ENCODE results near the gene CACYBP. TPM values are rescaled to one million over a fixed set of nuclear protein-coding genes. Genes with fewer than 3 reads are reported as not detected.
"Not testable (repeated sequence)": the region's sequence is repeated elsewhere in the genome, so short reads cannot be mapped to it uniquely, and the experiment has no call there.

The CACYBP gene
- total RNA-seq, 1 experiment from 2014 or later: 183 TPM

DNA sequence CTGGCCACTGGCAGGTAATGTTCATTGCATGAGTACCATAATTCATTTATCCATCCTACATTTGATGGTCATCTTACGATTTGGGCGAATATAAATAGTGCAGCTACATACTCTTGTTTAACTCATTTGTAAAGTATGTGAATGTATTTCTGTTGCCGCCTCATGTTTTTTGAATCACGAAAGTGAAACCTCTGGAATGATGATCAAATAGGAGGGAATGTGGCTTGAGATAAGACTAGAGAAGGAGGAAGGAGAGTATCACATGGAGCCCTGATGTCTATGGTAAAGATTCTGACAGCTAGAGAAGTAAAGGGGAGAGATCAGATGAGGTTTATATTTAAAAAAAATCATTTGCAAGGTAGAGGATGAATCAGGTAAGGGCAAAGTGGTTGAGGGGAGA is 15.5 kb downstream of the CACYBP start:
- H3K27me3 ChIP-seq (replicated peaks; ENCODE audit: control insufficient read depth, insufficient read depth, low read length): no peaks in the 10 kb centered on the region
- DNase-seq: no peak
- Mint-ChIP-seq H3K36me3 (ENCODE audit: insufficient read depth, unreplicated experiment) (peaks cover 66% of the 10 kb centered on the region), H3K9me3 (ENCODE audit: unreplicated experiment) (no peaks in the 10 kb centered on the region), H3K27me3 (ENCODE audit: insufficient read depth, unreplicated experiment) (no peaks in the 10 kb centered on the region), H3K4me1 (ENCODE audit: low read depth, unreplicated experiment) (peaks cover 7% of the 10 kb centered on the region), H3K27ac (ENCODE audit: unreplicated experiment) (no peak overlapping the region), H3K4me3 (ENCODE audit: unreplicated experiment) (no peak overlapping the region)
- TF ChIP-seq, protein P1, sequence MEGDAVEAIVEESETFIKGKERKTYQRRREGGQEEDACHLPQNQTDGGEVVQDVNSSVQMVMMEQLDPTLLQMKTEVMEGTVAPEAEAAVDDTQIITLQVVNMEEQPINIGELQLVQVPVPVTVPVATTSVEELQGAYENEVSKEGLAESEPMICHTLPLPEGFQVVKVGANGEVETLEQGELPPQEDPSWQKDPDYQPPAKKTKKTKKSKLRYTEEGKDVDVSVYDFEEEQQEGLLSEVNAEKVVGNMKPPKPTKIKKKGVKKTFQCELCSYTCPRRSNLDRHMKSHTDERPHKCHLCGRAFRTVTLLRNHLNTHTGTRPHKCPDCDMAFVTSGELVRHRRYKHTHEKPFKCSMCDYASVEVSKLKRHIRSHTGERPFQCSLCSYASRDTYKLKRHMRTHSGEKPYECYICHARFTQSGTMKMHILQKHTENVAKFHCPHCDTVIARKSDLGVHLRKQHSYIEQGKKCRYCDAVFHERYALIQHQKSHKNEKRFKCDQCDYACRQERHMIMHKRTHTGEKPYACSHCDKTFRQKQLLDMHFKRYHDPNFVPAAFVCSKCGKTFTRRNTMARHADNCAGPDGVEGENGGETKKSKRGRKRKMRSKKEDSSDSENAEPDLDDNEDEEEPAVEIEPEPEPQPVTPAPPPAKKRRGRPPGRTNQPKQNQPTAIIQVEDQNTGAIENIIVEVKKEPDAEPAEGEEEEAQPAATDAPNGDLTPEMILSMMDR (IDR thresholded peaks at IDR 0.05; ENCODE audit: insufficient read depth in 1 of 2, low read depth in 1 of 2, low read length in 1 of 2, severe bottlenecking in 1 of 2, unreplicated experiment in 1 of 2): no peak
- intact Hi-C loops (cut with micrococcal nuclease; ENCODE audit: unreplicated experiment): no loop called here
- ChIA-PET POLR2A (no interaction called here), CTCF (no interaction called here)
- BruUV-seq (replicated peaks): no TSS peak
- peaks cover 5% of the 10 kb centered on the region; the same call in 1 of the 2 replicates for H3K4me1 ChIP-seq
- no peaks in the 10 kb centered on the region for H3K9me3 ChIP-seq
- H3K4me3 ChIP-seq (ENCODE audit: low read depth, low read length): no peak overlapping the region
- H3K36me3 ChIP-seq (ENCODE audit: control insufficient read depth, insufficient read depth, low read length): peaks cover 4% of the 10 kb centered on the region

DNA sequence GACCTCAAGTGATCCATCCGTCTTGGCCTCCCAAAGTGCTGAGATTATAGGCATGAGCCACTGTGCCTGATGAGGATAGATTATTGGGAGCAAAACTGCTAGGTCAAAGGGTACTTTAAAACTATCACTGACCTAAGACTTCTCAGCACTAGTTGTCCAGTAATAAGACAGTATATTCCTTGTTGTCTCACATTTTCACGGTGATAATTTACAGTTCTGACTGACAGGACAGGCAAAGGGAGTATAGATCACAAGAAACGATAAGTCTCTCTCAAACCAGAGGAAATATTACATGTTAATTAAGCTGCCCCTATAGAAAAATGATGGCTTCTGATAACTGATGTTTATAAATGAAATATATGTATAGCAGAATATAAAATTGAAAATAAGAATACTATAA is 19.8 kb downstream of the CACYBP start:
- CTCF ChIA-PET: no interaction called here
- no peaks in the 10 kb centered on the region for H3K27me3 Mint-ChIP-seq (ENCODE audit: insufficient read depth, unreplicated experiment)
- TF ChIP-seq, protein P1 (IDR thresholded peaks at IDR 0.05; ENCODE audit: insufficient read depth in 1 of 2, low read depth in 1 of 2, low read length in 1 of 2, severe bottlenecking in 1 of 2, unreplicated experiment in 1 of 2): no peak
- intact Hi-C loops (cut with micrococcal nuclease; ENCODE audit: unreplicated experiment): no loop called here
- POLR2A ChIA-PET: no interaction called here
- DNase-seq: no peak
- peaks cover 42% of the 10 kb centered on the region for H3K36me3 Mint-ChIP-seq (ENCODE audit: insufficient read depth, unreplicated experiment)
- Histone ChIP-seq H3K4me3 (ENCODE audit: low read depth, low read length) (no peak overlapping the region), H3K36me3 (ENCODE audit: control insufficient read depth, insufficient read depth, low read length) (peaks cover 1% of the 10 kb centered on the region), H3K4me1 (peaks cover 5% of the 10 kb centered on the region; the same call in 1 of the 2 replicates), H3K9me3 (no peaks in the 10 kb centered on the region), H3K27me3 (replicated peaks; ENCODE audit: control insufficient read depth, insufficient read depth, low read length) (no peaks in the 10 kb centered on the region)
- H3K9me3 Mint-ChIP-seq (ENCODE audit: unreplicated experiment): no peaks in the 10 kb centered on the region
- H3K4me3 Mint-ChIP-seq (ENCODE audit: unreplicated experiment): no peak overlapping the region
- peaks cover 24% of the 10 kb centered on the region for H3K4me1 Mint-ChIP-seq (ENCODE audit: low read depth, unreplicated experiment)
- no peak overlapping the region for H3K27ac Mint-ChIP-seq (ENCODE audit: unreplicated experiment)
- BruUV-seq (replicated peaks): no TSS peak

DNA sequence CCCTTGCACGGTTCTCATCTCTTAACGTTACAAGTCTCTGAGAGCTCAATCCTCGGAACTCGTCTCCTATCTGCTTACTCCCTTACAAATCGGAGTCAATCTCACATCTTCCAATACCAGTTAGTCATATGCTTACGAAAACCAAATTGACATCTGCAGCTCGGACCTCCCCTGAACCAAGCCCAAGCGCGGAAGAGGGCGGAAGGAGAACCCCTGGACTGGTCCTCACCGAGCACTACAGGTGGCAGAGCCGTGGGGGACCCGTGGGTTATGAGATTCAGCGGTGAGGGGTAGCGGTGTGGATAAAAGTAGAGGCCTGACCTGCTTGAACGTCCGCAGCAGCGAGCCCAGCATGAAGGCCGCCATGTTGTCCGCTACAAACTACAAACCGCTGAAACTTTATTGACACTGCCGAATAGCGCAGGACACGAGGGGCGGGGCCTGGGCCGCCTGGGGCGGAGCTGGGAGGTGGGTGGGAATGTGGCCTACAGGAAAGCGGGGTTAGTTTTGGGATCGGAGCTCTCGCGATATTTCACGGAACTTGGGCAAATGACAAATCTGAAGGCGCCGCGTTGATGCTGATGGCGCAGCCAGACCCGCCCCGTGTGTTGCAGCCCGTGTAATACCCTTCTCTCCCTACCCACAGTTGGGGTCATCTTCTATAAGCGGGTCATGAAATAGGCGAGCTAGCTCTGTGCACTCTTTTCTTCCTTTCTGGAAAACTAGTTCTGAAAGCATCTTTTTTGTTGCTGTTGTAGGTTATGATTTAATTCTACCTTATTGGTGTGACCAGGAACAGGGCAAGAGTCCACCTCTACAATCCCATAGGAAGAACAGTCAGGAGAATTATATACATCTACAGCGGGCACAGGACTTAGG is 23.5 kb downstream of the CACYBP start, which contains the start of gene MRPS14:
Gene MRPS14 (minus strand): TSS at position 383 of the 879 bp plus-strand sequence. CDS start 17 bp downstream, at position 366.
- no TSS peak for BruUV-seq (replicated peaks)
- intact Hi-C loops (cut with micrococcal nuclease; ENCODE audit: unreplicated experiment): loop anchor here (1.0 kb wide), 1 partner anchor 24 kb away; the partner anchor contains the start of gene CACYBP
- H3K27ac Mint-ChIP-seq (ENCODE audit: unreplicated experiment): peak within 1 kb of the TSS; percentile 75
- Histone ChIP-seq H3K27me3 (replicated peaks; ENCODE audit: control insufficient read depth, insufficient read depth, low read length) (no peaks in the 10 kb centered on the region), H3K36me3 (ENCODE audit: control insufficient read depth, insufficient read depth, low read length) (peaks cover 1% of the 10 kb centered on the region; the same call in 1 of the 2 replicates), H3K9me3 (no peaks in the 10 kb centered on the region), H3K4me3 (ENCODE audit: low read depth, low read length) (peak within 1 kb of the TSS; percentile 66), H3K4me1 (no peaks in the 10 kb centered on the region)
- H3K4me1 Mint-ChIP-seq (ENCODE audit: low read depth, unreplicated experiment): peaks cover 18% of the 10 kb centered on the region
- ChIA-PET CTCF (interaction anchor here (0.6 to 2.4 kb wide), 5 partner anchors 10 to 129 kb away, joined by 3 to 15 read pairs (median 5); no protein-coding TSS in a partner anchor), POLR2A (interaction anchor here (0.5 to 2.0 kb wide), 6 partner anchors 11 to 276 kb away, joined by 3 to 37 read pairs (median 5); partner anchors contain the start of gene CACYBP)
- H3K4me3 Mint-ChIP-seq (ENCODE audit: unreplicated experiment): peak within 1 kb of the TSS; percentile 88
- peaks cover 12% of the 10 kb centered on the region for H3K36me3 Mint-ChIP-seq (ENCODE audit: insufficient read depth, unreplicated experiment)
- TF ChIP-seq, protein P1 (IDR thresholded peaks at IDR 0.05; ENCODE audit: insufficient read depth in 1 of 2, low read depth in 1 of 2, low read length in 1 of 2, severe bottlenecking in 1 of 2, unreplicated experiment in 1 of 2): no peak
- no peaks in the 10 kb centered on the region for H3K9me3 Mint-ChIP-seq (ENCODE audit: unreplicated experiment)
- DNase-seq: peak; percentile 98 to 99
- no peaks in the 10 kb centered on the region for H3K27me3 Mint-ChIP-seq (ENCODE audit: insufficient read depth, unreplicated experiment)

DNA sequence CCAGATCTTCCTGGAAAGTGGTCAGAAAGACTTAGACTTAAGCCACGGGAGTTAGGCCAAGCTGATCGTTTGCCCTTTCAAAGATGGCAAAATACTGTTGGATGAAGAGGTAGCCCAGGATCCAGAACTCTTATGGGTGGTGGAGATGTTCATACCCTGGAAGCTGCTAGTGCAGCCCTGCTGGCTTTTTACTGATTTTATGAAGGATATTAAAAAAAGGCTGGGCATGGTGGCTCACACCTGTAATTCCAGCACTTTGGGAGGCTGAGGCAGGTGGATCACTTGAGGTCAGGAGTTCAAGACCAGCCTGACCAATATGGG is 24.1 kb downstream of the CACYBP start:
- peak overlapping the region; percentile 66 for H3K4me3 ChIP-seq (ENCODE audit: low read depth, low read length)
- H3K9me3 Mint-ChIP-seq (ENCODE audit: unreplicated experiment); DNase-seq; H3K9me3 ChIP-seq; H3K4me1 ChIP-seq; H3K36me3 ChIP-seq (ENCODE audit: control insufficient read depth, insufficient read depth, low read length); H3K36me3 Mint-ChIP-seq (ENCODE audit: insufficient read depth, unreplicated experiment); H3K27me3 ChIP-seq (replicated peaks; ENCODE audit: control insufficient read depth, insufficient read depth, low read length); H3K27me3 Mint-ChIP-seq (ENCODE audit: insufficient read depth, unreplicated experiment): not testable (repeated sequence)
- ChIA-PET CTCF (interaction anchor here (0.9 to 2.4 kb wide), 2 partner anchors 23 to 101 kb away, joined by 6 to 15 read pairs; no protein-coding TSS in a partner anchor), POLR2A (interaction anchor here (0.6 to 2.0 kb wide), 5 partner anchors 11 to 101 kb away, joined by 3 to 37 read pairs (median 6); partner anchors contain the start of gene CACYBP)
- Mint-ChIP-seq H3K27ac (ENCODE audit: unreplicated experiment) (peak overlapping the region; percentile 75), H3K4me1 (ENCODE audit: low read depth, unreplicated experiment) (peaks cover 18% of the 10 kb centered on the region), H3K4me3 (ENCODE audit: unreplicated experiment) (peak overlapping the region; percentile 88)
- TSS peak; percentile 98 for BruUV-seq (replicated peaks)
- intact Hi-C loops (cut with micrococcal nuclease; ENCODE audit: unreplicated experiment): loop anchor here (1.0 kb wide), 1 partner anchor 25 kb away; the partner anchor contains the start of gene CACYBP
